ENCODE measurements around the gene NRAP. TPM values are rescaled to one million over a fixed set of nuclear protein-coding genes. Genes with fewer than 3 reads are reported as not detected.

NRAP gene
- total and polyA plus RNA-seq, 7 donors: 41.4 to 2,239 (median 1,429) TPM

DNA sequence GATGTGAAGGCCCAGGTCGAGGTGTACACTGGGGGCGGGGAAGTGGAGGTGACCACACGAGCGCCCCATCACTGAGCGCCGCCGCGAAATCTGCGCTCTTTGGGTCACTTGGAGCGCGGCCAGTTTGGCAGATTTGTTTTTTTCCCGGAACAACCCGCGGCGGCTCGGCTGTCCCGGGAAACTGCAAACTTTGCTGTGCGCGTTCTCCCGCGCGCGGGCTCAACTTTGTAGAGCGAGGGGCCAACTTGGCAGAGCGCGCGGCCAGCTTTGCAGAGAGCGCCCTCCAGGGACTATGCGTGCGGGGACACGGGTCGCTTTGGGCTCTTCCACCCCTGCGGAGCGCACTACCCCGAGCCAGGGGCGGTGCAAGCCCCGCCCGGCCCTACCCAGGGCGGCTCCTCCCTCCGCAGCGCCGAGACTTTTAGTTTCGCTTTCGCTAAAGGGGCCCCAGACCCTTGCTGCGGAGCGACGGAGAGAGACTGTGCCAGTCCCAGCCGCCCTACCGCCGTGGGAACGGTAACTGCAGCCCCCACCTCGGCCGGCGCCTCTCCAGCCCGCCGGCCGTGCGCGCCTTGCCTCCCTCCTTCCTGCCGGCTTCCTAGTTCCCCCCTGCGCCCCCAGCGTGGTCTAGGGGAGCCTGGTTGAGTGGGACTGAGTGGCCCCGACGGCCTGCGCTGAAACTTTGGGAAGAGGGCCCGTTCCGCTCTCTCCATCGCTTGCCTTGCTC is 15.8 kb upstream of the NRAP start, which contains the start of gene CASP7:
Gene CASP7 (plus strand): TSS at position 450 of the 727 bp plus-strand sequence. CDS start 17,582 bp downstream, outside the sequence.
- Histone ChIP-seq H3K36me3 (ENCODE audit: insufficient read depth in 1 of 2, low read depth in 1 of 2) (no peaks in the 10 kb centered on the region), H3K27ac (peak within 1 kb of the TSS; percentile 95), H3K27me3 (ENCODE audit: insufficient read depth in 3 of 3, low read length in 2 of 3) (no peaks in the 10 kb centered on the region), H3K9me3 (no peaks in the 10 kb centered on the region), H3K4me1 (peaks cover 9% of the 10 kb centered on the region), H3K4me3 (peak within 1 kb of the TSS; percentile 88)
- WGBS, 3 donors: 0 to 1% (median 0%) methylated on average over 53 to 68 of the region's 68 CpGs
- intact Hi-C loops (cut with DNase I): no loop called here
- ATAC-seq (peak; percentile 94 to 96 (median 94)), DNase-seq (peak; percentile 83 to 90)
- TF ChIP-seq, protein P1, sequence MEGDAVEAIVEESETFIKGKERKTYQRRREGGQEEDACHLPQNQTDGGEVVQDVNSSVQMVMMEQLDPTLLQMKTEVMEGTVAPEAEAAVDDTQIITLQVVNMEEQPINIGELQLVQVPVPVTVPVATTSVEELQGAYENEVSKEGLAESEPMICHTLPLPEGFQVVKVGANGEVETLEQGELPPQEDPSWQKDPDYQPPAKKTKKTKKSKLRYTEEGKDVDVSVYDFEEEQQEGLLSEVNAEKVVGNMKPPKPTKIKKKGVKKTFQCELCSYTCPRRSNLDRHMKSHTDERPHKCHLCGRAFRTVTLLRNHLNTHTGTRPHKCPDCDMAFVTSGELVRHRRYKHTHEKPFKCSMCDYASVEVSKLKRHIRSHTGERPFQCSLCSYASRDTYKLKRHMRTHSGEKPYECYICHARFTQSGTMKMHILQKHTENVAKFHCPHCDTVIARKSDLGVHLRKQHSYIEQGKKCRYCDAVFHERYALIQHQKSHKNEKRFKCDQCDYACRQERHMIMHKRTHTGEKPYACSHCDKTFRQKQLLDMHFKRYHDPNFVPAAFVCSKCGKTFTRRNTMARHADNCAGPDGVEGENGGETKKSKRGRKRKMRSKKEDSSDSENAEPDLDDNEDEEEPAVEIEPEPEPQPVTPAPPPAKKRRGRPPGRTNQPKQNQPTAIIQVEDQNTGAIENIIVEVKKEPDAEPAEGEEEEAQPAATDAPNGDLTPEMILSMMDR (IDR thresholded peaks at IDR 0.05): no peak

DNA sequence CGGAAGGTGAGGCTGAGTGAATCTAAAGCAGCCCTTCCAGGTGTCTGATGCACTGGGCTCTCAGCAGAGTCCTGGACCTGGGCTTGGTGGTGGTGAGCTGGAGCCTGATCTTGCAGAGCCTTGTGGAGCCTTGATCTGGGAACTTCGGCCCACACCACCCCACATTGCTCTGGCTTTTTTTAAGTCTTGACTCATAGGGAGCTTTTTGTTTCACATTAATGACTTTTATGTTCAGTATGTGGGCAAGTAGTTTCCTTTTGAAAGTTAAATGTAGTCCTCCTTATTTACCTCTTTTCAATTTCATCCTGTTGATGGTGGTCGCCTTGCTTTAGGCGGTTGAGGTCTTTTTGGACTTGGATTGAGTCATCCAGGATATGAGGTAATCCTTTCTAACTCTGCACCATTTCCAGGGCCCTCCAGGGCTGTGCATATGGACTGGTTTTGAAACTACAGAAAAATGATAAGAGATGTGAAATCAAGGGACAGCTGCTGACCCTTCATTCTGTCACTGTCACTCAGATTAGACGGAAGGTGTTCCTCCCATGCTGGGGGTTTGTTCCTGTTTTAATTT is 2.9 kb upstream of the NRAP start:
- Histone ChIP-seq H3K9me3 (no peaks in the 10 kb centered on the region), H3K36me3 (ENCODE audit: insufficient read depth in 1 of 2, low read depth in 1 of 2) (peaks cover 0 to 4% of the 10 kb centered on the region in 2 donors), H3K27me3 (ENCODE audit: insufficient read depth in 3 of 3, low read length in 2 of 3) (no peaks in the 10 kb centered on the region), H3K4me3 (peak overlapping the region; percentile 29), H3K4me1 (peaks cover 28% of the 10 kb centered on the region), H3K27ac (peak overlapping the region; percentile 98)
- no peak for DNase-seq
- intact Hi-C loops (cut with DNase I): no loop called here
- ATAC-seq: no peak
- TF ChIP-seq, protein P1 (IDR thresholded peaks at IDR 0.05): no peak
- WGBS, 3 donors: 43 to 61% (median 58%) methylated on average over 5 of the region's 5 CpGs

DNA sequence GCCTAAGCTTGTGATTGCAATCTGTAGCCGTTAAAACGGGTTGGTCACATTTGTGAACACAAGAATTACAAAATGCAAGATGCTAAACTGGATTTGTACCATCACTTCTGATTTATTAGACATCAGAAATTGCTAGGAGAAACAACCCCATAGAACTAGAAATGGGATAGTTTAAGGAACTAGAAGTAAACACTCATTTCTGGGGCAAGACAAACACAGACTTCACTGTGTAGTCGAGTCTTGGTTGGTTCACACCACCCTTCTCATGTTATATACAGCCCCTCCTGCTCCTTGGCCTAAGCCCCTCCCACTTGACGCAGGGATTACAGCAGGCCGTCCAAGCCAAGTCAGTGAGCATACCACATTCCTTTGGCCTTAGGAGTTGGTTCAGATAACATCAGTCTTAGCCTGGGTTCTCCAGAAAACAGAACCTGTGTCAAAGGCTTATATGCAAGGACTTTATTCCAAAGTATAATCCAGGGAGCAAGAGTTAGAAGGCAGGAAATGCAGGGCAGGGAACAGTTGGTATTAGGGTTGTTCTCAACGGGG is 2.0 kb upstream of the NRAP start:
- Histone ChIP-seq H3K4me1 (peaks cover 28% of the 10 kb centered on the region), H3K9me3 (no peaks in the 10 kb centered on the region), H3K36me3 (ENCODE audit: insufficient read depth in 1 of 2, low read depth in 1 of 2) (peaks cover 0 to 6% of the 10 kb centered on the region in 2 donors), H3K27ac (peak overlapping the region; percentile 98), H3K4me3 (peak overlapping the region; percentile 37), H3K27me3 (ENCODE audit: insufficient read depth in 3 of 3, low read length in 2 of 3) (no peaks in the 10 kb centered on the region)
- TF ChIP-seq, protein P1 (IDR thresholded peaks at IDR 0.05): no peak
- peak; percentile 49 to 81 for DNase-seq
- intact Hi-C loops (cut with DNase I): no loop called here
- WGBS, 3 donors: 18 to 24% (median 22%) methylated on average over 6 of the region's 6 CpGs
- ATAC-seq: peak; percentile 56 to 70 (median 65)

DNA sequence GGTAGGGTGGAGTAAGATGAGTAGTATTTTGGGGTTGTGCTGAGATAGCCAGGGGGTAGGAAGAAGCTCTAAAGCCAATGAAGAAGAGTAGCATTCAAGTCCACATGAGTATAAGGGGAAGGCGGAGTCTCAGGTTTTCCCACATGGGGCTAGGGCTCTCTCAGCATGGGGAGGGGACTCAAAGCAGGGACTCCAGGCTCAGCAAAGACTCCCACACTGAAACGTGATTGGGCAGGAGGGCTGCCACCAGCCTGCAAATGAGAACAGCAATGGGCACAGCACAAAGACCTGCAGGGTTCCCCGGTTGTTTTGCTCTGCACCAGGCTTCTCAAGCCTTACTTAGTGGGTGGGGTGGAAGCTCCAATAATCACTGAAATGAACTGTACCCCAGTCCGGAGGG is 1.5 kb upstream of the NRAP start:
- Histone ChIP-seq H3K27me3 (ENCODE audit: insufficient read depth in 3 of 3, low read length in 2 of 3) (no peaks in the 10 kb centered on the region), H3K27ac (peak overlapping the region; percentile 98), H3K36me3 (ENCODE audit: insufficient read depth in 1 of 2, low read depth in 1 of 2) (peaks cover 0 to 11% of the 10 kb centered on the region in 2 donors), H3K9me3 (no peaks in the 10 kb centered on the region), H3K4me1 (peaks cover 28% of the 10 kb centered on the region), H3K4me3 (peak overlapping the region; percentile 37)
- WGBS, 3 donors: 70 to 76% (median 75%) methylated on average over 4 of the region's 4 CpGs
- intact Hi-C loops (cut with DNase I): no loop called here
- DNase-seq: no peak
- ATAC-seq: no peak
- TF ChIP-seq, protein P1 (IDR thresholded peaks at IDR 0.05): no peak
